HG02840 (cell line): ENCODE results near the gene TREM2.
"Not testable (repeated sequence)": the region's sequence is repeated elsewhere in the genome, so short reads cannot be mapped to it uniquely, and the experiment has no call there.

Source experiments
- ATAC-seq: cut with Tn5 transposase; IDR thresholded peaks from one replicate; pipeline ENCODE4 v1.9.1; 2021; ENCODE audit warnings: mild to moderate bottlenecking, moderate library complexity, moderate number of reproducible peaks; ENCODE audit not compliant: unreplicated experiment, low FRiP score

Gene TREM2

DNA sequence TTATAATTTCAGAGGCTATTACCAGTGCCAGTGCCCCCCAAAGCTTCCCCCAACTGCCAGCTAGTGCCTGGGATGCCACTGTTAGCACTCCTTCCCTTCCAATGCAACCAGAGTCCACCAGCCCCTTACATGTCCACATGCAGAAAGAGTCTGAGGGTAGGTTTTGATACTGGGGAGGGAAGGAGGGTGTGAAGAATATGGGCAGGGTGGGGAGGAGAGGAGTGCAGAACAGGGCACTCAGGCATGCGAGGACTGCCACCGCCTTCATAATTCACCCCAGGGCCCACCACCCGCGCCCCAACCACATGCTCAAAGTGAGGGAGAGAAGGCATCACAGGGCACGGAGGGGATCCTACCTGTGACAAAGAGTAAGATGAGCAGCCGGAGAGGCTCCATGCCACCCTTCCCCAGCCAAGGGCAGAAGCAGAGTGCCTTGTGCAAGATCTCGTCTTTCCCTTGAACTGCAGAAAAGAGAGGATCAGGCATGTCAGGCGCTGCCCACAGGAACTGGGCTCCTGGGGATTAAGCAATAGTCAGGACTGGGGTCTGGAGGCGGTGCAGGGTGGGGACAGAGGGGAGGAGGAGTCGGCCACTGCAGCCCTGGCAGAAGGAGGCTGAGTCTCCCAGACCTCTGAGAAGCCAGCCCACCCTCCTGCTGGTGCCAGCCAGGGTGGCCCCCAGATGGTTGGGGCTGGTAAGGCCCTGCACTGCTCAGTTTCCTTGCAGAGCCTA, at the start of gene TREM2:
Gene TREM2, minus strand, starts transcription at position 430 of the 732 bp plus-strand sequence. Its CDS starts 34 bp downstream, at position 396.
- no peak for ATAC-seq

DNA sequence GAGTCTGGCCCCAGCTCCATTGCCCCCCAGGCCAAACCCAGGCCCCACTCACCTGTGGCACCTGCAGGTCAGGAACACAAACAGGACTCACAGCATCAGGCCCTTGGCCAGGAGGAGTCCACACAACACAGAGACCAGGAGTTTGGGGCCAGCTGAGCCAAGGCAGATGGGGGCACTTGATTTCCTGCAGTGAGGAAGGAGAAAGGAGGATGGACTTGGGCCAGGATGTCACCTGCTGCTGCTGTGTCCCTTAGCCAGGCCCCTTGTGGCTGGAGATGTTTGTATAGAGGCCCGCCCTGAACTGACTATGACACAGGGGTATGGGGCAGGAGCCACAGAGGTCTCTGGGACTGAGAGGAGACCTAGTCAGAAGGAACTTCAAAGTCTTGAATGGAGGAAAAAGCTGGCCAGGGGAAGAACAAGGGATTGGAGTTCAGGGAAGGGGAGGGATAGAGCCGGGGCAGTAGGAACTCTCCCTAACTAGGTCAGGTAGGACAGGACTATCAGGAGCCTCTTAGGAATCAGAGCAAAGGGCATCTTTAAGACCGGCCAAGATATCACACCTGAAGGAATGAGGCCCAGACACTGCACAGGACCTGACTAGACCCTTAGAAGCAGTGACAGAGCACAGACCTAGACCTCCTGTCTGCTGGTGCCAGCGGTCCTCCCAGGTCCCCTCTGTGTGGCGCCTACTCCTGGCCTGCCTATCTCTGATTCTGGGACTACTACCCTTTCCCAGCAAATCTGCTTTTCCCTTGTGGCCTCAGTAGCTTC, 46.8 kb upstream of the TREM2 start:
- no peak for ATAC-seq

DNA sequence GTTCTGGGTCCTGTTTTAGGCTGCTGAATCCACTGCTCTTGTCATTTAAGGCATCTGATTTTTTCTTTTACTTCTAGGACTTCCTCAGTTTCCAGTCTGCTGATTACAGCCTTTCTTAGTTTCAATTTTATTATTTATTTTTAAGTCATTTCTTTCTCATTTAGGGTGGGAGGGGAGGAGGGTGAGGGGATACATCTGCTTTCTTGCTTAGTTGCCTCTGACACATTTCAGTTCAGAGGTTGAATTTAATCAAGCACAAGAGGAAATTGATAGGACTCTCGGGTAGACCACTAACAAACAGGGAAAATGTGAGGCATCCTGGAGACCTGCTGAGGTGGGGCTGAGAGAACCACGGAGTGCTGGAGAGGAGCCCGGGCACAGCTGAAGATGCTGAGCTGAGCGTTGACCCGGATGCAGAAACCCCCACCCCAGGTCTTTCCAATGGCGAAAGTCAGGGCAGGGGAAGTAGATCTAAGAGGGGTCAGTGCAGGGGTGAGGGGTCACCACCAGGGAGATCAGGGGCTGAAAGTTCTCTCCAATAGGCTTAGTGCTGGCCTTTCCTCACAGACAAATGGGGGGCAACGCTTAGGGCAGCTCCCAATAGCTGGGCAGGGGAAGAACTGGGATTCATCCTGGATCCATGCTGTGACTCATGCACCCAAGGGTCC, 45.7 kb upstream of the TREM2 start:
- no peak for ATAC-seq

DNA sequence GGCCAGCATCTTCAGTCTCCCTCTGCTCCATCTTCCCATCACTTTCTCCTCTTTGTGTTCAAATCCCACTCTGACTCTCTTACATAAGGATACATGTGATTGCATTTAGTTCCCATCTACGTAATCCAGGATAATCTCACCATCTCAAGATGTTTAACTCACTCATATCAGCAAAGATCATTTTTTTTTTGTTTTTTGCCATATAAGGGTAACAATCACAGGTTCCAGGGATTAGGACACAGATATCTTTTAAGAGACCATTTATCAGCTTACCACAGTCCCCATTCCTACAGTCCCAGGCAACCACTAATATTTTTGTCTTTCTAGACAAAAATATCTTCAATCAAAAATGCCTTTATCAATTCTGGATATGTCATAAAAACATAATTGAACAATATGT, 41.2 kb upstream of the TREM2 start:
- ATAC-seq = no peak

DNA sequence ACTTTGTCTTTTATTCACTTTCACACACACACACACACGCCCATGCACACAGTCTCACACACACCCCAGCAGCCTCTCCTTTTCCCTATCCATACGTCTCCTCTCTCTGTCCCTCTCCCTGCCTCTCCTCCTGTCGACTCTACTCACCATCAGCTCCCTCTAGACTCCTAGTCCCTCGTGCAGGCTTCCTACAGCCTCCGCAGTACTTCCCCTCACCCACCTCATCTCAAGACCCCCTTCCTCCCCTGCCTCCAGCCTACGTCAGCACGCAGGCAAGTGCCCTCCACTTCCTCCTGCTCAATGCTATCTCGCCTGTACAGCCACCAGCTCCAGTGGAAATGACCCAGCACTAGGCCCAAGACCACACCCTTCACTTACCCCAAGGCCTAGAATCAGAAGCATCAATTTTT, 38.9 kb upstream of the TREM2 start:
- ATAC-seq = no peak

DNA sequence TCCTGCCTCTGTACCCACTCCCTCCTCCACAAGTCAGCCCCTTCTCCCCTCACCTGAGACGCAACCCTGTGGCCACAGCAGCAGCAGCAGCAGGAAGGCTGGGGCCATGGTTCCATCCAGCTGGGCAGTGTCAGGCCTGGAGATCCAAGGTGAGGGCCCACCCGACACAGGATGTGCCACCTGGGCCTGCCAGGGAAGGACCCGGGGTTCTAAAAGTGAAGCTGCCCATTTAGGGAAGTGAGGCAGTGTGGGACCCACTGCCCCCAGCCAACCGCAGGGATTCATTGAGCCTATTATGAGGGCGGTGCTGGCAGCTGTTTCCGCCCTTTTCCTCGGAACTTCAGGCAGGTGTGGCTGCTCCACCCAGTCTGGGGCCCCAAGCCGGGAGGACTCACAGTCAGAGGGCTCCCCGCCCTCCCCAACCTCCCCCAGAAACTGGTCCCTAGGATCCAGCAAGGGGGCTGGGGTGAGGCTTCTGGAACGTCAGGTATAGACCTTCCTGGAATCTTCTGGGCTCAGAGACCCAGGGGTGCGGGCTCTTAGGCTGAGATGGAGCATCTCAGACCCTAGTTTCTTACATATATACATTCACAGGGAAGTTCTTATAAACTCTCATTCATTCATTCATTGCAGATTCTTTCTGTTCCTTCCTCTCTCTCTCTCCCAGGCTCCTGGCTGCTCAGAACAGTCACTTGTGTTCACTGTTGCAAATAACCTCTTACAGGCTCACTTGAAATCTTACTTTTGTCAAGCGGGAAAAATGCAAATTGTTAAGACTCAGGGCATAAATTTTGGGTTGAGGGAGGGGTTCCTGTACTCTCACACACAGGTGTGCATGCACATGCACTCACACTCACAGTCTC, 38.2 kb upstream of the TREM2 start, which contains the start of gene TREML2:
Gene TREML2, minus strand, starts transcription at position 249 of the 863 bp plus-strand sequence. Its CDS starts 141 bp downstream, at position 108.
- no peak for ATAC-seq

DNA sequence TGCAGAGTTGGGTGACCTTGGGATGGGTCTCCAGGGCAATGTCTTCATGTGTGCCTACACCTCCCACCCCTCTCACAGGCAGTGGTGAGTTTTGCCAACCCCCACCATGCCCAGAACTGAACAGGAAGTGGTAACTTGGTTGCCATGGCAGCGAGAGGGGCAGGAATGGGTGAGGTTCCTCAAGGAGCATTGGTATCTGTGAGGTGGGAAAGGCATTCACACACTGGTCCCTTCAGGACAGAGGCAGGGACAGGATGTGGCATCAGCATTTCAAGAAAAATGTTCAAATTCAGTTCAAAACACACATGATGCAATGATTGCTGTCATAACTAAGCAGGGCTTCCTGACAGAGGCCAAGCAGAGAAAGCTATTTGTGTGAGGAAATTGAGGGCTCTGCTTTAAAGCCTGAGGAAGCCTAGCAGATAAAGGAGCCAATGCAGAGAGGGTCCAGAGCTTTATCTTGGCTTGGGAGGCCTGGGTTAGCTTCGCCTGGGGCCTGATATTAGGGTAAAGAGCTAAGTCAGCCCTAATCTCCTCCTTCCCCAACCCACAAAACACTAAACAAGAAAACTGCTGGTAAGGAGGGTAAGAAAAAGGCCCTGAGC, 37.5 kb upstream of the TREM2 start:
- no peak for ATAC-seq

DNA sequence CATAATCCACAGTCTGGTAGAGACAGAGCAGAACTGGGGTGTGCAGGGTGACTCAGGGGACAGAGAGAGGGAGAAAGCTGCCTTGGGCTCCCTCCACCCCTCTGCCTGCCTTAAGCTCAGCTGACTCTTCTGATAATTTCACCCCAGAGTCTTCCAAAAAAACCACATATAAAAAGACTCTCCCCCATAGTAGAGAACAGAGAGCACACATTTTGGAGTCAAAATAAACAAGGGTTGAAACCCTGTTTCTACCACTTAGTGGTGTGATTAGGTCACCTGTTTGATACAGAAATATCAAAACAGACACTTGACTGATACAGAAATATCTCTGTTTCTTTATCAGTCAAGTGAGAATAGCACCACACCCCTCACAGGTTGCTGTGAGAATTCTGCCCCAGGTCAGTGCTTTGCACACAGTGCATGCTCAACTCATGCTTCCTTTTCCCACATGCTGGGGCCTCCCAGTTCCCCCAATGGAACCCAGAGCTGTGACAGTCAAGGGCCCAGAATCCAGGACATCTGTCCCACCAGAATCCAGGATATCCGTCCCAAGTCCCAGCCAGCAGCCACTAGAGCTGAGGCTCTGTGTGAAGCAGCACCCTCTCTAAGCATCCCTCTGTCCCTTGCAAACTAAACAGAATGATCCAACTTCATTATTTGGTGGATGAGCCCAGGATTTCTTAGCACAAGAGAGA, 36.8 kb upstream of the TREM2 start:
- no peak for ATAC-seq

DNA sequence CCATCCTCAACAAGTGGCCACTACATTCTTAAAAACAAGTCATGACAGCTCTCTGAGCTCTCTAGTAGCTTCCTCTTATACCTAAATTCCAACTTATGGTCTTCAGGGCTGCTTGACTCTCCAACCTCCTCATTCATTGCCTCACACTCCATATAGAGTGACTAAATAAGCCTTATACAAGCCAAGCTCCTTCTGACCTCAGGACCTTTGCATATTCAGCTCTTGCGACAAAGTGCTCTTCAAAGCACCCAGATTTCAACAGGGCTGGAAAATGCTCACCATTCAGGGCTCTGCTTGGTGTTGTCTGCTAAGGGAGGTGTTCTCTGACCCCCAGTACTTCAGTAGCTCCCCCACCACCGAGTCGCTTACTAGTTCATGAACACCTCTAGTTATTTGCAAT, 34.3 kb upstream of the TREM2 start:
- no peak for ATAC-seq

DNA sequence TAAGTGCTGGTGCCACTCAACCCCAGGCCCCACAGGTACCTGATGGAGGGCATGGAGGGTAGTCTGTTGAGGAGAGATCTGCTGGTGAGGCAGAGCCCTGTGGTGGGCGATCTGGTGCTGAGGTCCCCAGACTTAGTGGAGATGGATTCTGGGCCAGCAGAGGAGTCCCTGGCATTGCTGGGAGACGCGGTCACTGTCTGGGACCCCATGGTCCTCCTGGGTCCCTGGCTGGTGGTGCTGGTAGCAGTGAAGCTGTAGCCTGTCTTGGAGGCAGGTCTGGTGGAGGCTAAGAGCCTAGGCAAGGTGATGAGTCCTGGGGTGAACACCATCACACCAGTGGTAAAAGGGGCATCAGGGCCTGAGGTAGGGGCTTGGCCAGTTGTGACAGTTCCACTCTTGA, 31.5 kb upstream of the TREM2 start:
- no peak for ATAC-seq

DNA sequence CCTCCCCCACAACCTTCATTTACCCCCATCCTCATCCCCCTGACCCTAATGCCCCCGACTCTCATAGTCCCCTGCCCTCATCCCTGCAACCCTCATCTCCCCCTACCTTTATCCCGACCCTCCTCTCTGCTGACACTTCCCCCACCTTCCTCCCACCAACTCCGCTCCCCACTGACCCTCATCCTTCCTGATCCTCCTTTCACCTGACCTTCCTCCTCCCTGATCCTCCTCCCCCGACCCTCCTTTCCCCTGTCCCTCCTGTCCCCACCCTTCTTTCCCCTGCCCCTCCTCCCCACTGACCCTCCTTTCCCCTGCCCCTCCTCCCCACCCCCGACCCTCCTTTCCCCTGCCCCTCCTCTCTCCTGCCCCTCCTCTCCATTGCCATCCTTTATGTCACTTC, 31.0 kb upstream of the TREM2 start:
- ATAC-seq = no peak

DNA sequence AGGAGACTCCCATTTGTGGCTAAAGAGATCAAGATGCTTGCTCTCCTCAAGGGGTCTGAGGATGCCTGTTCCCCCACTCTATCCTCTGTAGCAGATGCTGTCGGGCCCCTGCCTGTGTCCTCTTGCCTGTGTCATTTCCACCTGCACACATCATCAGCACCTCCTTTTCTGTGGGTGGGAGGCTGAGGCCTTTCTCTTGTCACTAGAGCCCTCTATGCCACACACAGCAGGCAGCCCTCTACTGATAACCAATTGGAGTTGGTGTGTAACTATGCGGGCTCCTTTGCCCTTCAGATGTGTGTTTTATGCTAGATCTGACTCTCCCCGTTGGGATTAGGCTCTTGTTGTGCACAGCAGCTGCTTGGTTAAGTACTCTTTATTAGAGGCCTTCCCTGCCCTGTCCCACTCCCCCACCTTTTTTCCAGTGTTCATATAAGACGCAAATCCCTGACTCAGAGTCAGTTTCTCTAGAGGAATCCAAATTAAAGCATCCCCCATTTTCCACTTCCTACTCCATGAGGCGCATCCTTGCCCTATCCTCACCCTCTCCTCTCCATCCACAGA, 30.3 kb upstream of the TREM2 start:
- no peak for ATAC-seq

DNA sequence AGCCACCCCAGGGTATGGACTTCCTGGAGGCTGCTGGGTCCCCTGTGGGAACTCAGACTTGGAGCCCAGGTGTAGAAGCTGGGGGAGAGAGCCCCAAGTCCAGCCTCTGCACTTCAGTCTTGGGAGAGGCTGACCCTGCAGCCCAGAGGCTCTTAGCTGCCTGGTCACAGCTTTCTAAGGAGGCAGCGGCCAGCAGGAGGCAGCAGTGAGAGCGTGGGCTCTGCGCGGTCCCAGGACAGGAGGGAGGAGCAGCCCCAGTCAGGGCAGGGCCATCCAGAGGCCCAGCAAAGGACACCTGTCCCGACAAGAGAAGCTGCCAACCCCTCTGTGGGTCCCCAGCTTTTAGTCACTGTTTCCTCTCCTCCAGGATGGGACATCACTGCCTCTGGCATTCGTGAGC, 28.7 kb upstream of the TREM2 start:
- no peak for ATAC-seq

DNA sequence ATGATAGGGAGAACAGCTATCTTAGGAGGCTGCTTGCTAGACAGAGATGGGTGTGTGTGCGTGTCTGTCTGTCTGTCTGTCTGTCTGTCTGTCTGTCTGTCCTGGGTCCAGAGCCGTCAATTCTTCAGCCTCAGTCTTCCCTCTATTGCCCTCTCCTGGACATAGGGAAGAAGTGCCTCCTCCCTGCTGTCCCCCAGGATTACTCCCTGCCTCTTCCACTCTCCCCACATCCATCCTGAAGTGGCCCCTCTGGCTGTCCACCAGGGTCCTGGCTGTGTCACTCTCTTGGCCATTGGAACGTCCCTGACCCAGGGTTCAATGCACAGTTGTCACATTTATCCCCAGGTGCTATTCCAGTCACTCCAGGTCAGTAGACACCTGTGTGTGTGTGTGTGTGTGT, 27.9 kb upstream of the TREM2 start:
- no peak for ATAC-seq

DNA sequence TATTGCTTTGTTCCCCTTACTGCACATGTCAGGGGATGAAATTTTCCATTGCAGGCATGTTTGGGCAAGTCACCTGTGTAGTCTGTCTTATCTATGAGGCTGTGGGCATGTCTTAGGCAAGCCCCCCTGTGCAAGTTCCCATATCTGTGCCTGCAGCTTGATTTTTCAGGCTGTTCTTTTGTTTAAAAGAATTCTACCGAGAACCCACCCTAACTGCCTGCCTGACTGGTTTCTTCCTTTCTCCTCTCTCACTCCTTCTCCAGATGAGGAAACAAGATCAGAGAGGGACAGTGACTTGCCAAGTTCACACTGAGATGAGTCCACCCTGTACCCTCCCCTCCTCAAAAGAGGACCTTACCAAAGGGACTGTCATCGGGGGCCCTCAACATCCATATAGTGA, 27.1 kb upstream of the TREM2 start:
- no peak for ATAC-seq

DNA sequence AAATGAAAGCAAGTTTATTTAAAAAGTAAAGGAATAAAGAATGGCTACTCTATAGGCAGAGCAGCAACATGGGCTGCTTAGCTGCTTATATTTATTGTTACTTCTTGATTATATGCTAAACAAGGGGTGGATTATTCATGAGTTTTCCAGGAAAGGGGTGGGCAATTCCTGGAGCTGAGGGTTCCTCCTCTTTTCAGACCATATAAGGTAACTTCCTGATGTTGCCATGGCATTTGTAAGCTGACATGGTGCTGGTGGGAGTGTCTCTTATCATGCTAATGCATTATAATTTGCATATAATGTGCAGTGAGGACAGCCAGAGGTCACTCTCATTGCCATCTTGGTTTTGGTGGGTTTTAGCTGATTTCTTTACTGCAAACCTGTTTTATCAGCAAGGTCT, 26.1 kb upstream of the TREM2 start:
- not testable (repeated sequence) for ATAC-seq

DNA sequence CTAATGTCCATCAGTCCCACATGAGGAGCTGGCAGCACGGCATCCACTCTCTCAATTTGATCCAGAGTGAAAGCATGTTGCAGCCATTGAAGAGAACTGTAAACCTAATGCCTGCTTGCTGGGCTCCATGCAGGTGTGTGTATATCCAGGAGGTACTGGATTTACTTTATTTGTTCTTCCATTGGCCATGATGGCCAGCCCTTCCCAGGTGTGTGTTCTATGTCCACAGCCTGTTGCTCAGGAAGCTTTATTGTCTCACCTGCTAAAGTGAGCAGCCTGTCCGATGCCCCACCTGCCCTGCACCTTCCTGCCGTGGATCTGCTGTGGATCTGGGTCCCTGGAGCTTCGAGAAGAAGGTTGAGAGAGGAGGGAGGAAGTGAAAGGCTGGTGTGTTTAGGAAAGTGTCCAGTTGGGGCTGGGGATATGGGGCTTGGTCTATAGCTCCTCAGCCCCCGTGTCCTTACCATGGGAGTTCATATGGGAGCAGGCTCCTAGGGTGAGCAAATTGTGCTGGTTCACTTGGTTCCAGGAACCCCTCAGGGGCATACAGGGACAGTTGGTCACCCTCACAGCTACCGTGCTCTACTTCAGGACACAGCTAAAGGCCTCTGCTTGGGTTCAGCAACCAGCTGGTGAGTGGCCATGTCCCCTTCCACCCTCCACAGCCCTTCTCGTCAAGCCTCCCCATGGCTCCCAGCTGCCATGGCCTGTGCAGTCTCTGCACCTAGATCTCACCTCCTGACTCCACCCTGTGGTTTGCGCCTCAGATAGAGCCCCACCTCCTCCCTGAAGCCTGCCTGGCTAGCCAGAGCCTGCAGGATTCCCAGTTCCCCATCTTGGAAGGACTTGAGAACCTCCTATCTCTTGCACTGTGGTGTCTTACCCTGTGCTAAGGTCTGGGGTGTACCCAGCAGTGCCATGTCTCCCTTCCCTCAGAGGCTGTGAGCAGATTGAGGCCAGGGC, 25.3 kb upstream of the TREM2 start:
- ATAC-seq = no peak

DNA sequence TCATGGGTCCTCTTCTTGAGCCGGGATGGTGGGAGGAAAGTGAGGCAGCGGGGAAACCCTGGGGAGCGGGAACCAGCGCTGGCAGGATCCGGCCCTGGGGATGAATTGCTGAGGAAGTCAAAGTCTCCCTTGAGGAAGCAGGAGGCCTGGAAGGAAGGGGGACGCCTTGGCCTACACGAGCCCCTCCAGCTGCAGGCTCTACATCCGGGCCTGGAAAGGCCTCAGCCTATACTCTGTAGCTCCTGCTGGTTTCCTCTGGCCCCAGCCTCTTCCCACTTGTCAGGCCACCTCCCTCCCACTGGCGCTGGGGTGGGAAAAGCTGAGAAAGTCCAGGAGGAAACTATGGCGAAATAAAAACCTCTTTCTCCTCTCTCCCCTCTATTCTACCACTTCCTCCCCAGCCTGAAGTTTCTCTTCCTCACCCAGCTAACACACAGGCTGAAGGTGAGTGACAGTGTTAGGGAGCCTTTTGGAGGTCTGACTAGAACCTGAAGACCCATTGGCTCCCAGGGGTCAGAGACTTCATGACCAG, 23.2 kb upstream of the TREM2 start:
- no peak for ATAC-seq
